Heart left ventricle (tissue), 16 donors: ENCODE measurements around the gene DAD1. TPM values are rescaled to one million over a fixed set of nuclear protein-coding genes. Genes with fewer than 3 reads are reported as not detected.
"Not testable (repeated sequence)": the region's sequence is repeated elsewhere in the genome, so short reads cannot be mapped to it uniquely, and the experiment has no call there.

Experiments used
- ATAC-seq, 4 donors: fragments of 200-7000 bp; cut with Tn5 transposase; one replicate each; pipeline ENCODE4 v1.9.1; 2020 to 2022; ENCODE audit warnings: moderate library complexity in 4 of 4, mild to moderate bottlenecking in 3 of 4, moderate number of reproducible peaks in 1 of 4
- DNase-seq, 5 donors: peaks; one replicate each; pipeline ENCODE4 v3.0.0-alpha.2; 2020
- H3K27ac ChIP-seq, 12 donors: fragments of 200-600 bp; sonication (generic) in 4 of 12; one replicate each; pipeline versions ENCODE4 v1.5.0 to v1.8.0; 2016 to 2022; ENCODE audit warnings: mild to moderate bottlenecking in 2 of 12
- H3K27me3 ChIP-seq, 9 donors: fragments of 200-600 bp; sonication (generic) in 2 of 9; one replicate each; pipeline versions ENCODE4 v1.5.1 to v1.8.0; 2016 to 2022; ENCODE audit warnings: mild to moderate bottlenecking in 3 of 9
- H3K36me3 ChIP-seq, 9 donors: fragments of 200-600 bp; sonication (generic) in 2 of 9; one replicate each; pipeline versions ENCODE4 v1.5.0 to v1.8.0; 2018 to 2022; ENCODE audit warnings: mild to moderate bottlenecking in 2 of 9
- H3K4me1 ChIP-seq, 12 donors: fragments of 200-600 bp; sonication (generic) in 4 of 12; one replicate each; pipeline versions ENCODE4 v1.5.0 to v1.8.0; 2016 to 2022; ENCODE audit warnings: mild to moderate bottlenecking in 3 of 12
- H3K4me3 ChIP-seq, 12 donors: fragments of 200-600 bp; sonication (generic) in 4 of 12; one replicate each; pipeline versions ENCODE4 v1.5.0 to v1.8.0; 2017 to 2022; ENCODE audit warnings: mild to moderate bottlenecking in 9 of 12, moderate library complexity in 4 of 12
- H3K9me3 ChIP-seq, 12 donors: fragments of 200-600 bp; sonication (generic) in 4 of 12; one replicate each; pipeline versions ENCODE4 v1.5.0 to v1.8.0; 2016 to 2022; ENCODE audit warnings: mild to moderate bottlenecking in 1 of 12
- POLR2A ChIP-seq, 2 donors: fragments of 450-650 bp; IDR thresholded peaks; one replicate each; pipeline ENCODE4 v1.6.1; 2017; ENCODE audit warnings: antibody characterized with exemption in 2 of 2, mild to moderate bottlenecking in 2 of 2, moderate library complexity in 2 of 2
- WGBS, 4 donors: extraction: QIAGEN DNeasy Blood & Tissue Kit in 2 of 4; methylation state at CpG; one replicate each; pipeline versions ENCODE4 v1.1.5 to v1.1.7; 2013 to 2018; 5-methylcytosine and 5-hydroxymethylcytosine counted together
- intact Hi-C, 10 donors: fragments of 100-400 bp; cut with DNase I; formaldehyde crosslinking; loops; one replicate each; pipeline versions ENCODE4 v1.11.1 to v1.14.2; 2022
- polyA plus RNA-seq, 2 donors: library from polyadenylated mRNA; stranded (reverse); fragments of 200-250 nt; gene quantifications; one replicate each; pipeline ENCODE4 v1.2.3, GENCODE V29; 2013
- total RNA-seq, 9 donors: library from RNA; depleted of rRNA in 2 of 9; stranded (reverse); fragments of >200 nt in 2 of 9; fragmentation: NEBNext Ultra II Directional in 3 of 9; extraction: Animal tissue kit (Norgen Biotek cat#: 25700) in 3 of 9; gene quantifications; one replicate each; pipeline versions ENCODE4 v1.1.0 to v1.2.4, GENCODE V29; 2016 to 2023
- TF ChIP-seq, protein P1 (sequence below), 12 donors: fragments of 200-600 bp; sonication (generic) in 4 of 12; IDR thresholded peaks; one replicate each; pipeline versions ENCODE4 v1.5.0 to v1.8.0; 2018 to 2022; ENCODE audit warnings: antibody characterized with exemption in 12 of 12, mild to moderate bottlenecking in 5 of 12
- donor health status: ischemic (EF 13 %, LVEDD 7.1; RV severe dilation, severe dysfunction).
- donor health status: healthy with polysubstance abuse.
- donor health status: DM: no; HTN: yes; CAD: no.
- donor health status: DM: no; HTN: no; CAD: no.
- donor health status: ischemic (EF 25% LVEDD 6.9; RV normal size, moderate dysfunction).
- donor health status: ischemic (EF 25% LVEDD 5.7; RV mildly dilated, moderate dysfunction).
- donor health status: healthy.
- donor health status: DM: yes; HTN: yes; CAD: no.
- donor health status: ischemic (EF 35%, LVEDD 5.7; RV mildly dilated, moderate dysfunction).
- donor health status: nonischemic (EF 11% LVEDD 7.7; RV severe dilation, severe dysfunction).
- donor health status: DM: yes; HTN: yes; CAD: no.
- donor health status: PGD.
- donor health status: ischemic (EF 29% LVEDD 5.4; RV normal size, mild dysfunction).
- donor health status: nonischemic (EF 23%, LVEDD 6.1; RV moderate dilation, normal function).

Gene DAD1
- total and polyA plus RNA-seq, 11 donors = 108 to 402 (median 147) TPM

DNA sequence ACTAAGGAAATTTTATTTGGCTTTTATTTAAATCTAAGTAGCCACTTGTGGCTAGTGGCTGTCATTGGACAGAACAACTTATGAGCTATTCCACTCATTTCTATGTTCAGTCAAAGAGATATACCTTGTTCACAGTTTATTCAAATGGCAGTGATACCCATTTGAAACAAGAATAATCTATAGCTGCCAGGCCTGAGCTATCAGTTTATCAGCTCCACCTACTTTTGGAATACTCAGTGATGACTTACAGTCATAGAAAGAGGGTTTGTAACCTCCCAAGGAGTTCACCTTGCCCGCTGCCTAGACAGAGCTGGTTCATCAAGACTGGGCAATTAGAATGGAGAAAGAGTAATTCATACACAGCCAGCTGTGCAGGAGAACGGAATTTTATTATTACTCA lies 4.6 kb upstream of the DAD1 start:
- intact Hi-C loops = loop anchor here in 2 of 10 donors (10.0 kb wide), 2 partner anchors 121 to 171 kb away; partner anchors contain the start of gene OXA1L (in 1 of the 2)
- 74 to 88% (median 84%) methylated on average over 2 of the region's 2 CpGs for WGBS, 4 donors
- Histone ChIP-seq H3K9me3 (no peaks in the 10 kb centered on the region), H3K27ac (no peak overlapping the region), H3K27me3 (peaks cover 0 to 5% (median 0%) of the 10 kb centered on the region in 9 donors), H3K4me3 (no peak overlapping the region), H3K36me3 (no peaks in the 10 kb centered on the region), H3K4me1 (peaks cover 0 to 15% (median 7%) of the 10 kb centered on the region in 12 donors)
- no peak for TF ChIP-seq POLR2A (IDR thresholded peaks at IDR 0.05)
- TF ChIP-seq, protein P1, sequence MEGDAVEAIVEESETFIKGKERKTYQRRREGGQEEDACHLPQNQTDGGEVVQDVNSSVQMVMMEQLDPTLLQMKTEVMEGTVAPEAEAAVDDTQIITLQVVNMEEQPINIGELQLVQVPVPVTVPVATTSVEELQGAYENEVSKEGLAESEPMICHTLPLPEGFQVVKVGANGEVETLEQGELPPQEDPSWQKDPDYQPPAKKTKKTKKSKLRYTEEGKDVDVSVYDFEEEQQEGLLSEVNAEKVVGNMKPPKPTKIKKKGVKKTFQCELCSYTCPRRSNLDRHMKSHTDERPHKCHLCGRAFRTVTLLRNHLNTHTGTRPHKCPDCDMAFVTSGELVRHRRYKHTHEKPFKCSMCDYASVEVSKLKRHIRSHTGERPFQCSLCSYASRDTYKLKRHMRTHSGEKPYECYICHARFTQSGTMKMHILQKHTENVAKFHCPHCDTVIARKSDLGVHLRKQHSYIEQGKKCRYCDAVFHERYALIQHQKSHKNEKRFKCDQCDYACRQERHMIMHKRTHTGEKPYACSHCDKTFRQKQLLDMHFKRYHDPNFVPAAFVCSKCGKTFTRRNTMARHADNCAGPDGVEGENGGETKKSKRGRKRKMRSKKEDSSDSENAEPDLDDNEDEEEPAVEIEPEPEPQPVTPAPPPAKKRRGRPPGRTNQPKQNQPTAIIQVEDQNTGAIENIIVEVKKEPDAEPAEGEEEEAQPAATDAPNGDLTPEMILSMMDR (IDR thresholded peaks at IDR 0.05) = no peak
- no peak for ATAC-seq
- no peak for DNase-seq

DNA sequence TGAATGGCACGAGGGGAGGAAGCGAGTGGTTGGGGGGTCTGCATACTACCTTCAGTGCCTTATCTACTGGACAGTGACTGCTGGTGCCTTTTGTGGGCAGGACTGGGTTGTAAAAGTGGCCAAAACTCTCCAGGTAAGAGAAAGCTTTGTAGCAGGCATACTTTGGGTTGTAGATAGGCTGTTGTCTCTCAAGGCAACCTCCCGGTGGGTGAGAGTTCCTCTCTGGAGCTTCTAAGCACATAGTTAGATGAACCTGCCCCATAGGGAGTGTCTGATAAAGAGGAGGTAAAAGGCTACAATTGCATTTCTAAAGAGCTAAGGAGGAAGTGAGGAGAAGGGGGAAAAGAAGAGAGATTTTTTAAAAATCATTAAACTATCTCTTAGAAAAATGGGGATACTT lies 4.2 kb upstream of the DAD1 start:
- 42 to 50% (median 46%) methylated on average over 3 of the region's 3 CpGs for WGBS, 4 donors
- ATAC-seq (no peak), DNase-seq (no peak)
- intact Hi-C loops = loop anchor here in 2 of 10 donors (10.0 kb wide), 2 partner anchors 122 to 172 kb away; partner anchors contain the start of gene OXA1L (in 1 of the 2)
- TF ChIP-seq, protein P1 (IDR thresholded peaks at IDR 0.05) = no peak
- TF ChIP-seq POLR2A (IDR thresholded peaks at IDR 0.05) = no peak
- H3K27ac ChIP-seq = no peak overlapping the region
- H3K36me3 ChIP-seq = no peaks in the 10 kb centered on the region
- no peak overlapping the region for H3K4me3 ChIP-seq
- H3K9me3 ChIP-seq = no peaks in the 10 kb centered on the region
- peaks cover 0 to 5% (median 0%) of the 10 kb centered on the region in 9 donors for H3K27me3 ChIP-seq
- H3K4me1 ChIP-seq = peaks cover 0 to 20% (median 10%) of the 10 kb centered on the region in 12 donors

DNA sequence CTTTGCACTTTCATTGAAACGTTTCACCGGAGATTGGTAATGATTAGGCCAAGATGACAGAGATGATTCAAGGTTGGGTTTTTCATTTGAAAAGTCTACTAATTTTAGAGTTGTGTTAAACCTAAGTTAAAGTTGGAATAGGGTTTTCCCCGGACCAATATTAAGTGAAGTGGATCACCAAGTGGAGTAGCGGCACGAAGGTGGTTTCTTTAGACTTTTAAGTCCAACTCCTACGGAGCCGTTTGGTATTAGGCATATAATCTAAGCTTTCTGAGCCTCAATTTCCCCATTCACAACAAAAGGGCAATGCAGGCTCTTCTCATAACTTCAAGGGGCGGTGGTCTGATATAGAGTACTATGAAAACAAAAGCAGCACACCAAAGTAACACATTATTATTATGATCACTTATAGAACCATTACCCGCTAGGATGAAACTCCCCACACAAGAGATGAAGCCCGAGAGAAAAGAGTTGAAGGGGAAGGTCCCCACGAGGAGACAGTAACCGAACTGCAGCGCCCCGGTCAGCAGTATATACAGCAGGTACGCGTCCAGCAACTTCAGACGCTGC lies 413 bp downstream of the DAD1 start:
- Histone ChIP-seq H3K9me3 (no peaks in the 10 kb centered on the region), H3K4me3 (peak overlapping the region; percentile 62 to 98 (median 80)), H3K36me3 (peaks cover 0 to 12% (median 0%) of the 10 kb centered on the region in 9 donors), H3K4me1 (peaks cover 0 to 58% (median 48%) of the 10 kb centered on the region in 12 donors), H3K27me3 (no peaks in the 10 kb centered on the region), H3K27ac (peak overlapping the region in 11 of 12 donors; percentile 86 to 94 (median 91))
- DNase-seq (no peak), ATAC-seq (no peak)
- TF ChIP-seq, protein P1 (IDR thresholded peaks at IDR 0.05) = no peak
- TF ChIP-seq POLR2A (IDR thresholded peaks at IDR 0.05) = no peak
- 3 to 4% (median 4%) methylated on average over 17 of the region's 17 CpGs for WGBS, 4 donors
- intact Hi-C loops = loop anchor here in 1 of 10 donors (5.0 kb wide), 1 partner anchor 179 kb away; the partner anchor contains the start of gene OXA1L

DNA sequence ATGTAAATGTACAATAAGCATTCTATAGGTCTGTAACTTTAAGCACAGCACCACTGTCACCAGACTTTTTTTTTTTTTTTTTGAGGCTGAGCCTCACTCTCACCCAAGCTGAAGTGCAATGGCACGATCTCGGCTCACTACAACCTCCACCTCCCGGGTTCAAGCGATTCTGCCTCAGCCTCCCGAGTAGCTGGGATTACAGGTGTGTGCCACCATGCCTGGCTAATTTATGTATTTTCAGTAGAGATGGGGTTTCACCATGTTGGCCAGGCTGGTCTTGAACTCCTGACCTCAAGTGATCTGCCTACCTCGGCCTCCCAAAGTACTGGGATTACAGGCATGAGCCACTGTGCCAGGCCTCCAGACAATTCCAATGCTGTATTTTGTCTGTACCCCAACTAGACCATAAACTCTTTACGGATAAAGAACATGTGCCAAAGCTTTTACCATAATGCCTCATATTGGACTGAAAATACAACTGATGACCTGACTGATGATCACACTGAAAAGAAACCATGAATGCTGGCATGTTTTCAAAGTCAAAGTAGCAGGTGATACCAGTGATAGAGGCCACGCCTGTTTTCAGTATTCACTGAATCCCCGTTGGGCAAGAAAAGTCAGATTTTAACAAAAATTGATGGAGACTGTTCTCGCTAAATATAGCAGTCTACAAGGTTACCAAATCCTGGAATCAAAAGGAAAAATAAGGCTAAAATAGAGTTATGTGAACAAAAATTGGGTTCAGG lies 1.2 kb downstream of the DAD1 start:
- WGBS, 4 donors = 81 to 83% (median 81%) methylated on average over 10 of the region's 10 CpGs
- peaks cover 0 to 19% (median 0%) of the 10 kb centered on the region in 9 donors for H3K36me3 ChIP-seq
- H3K4me3 ChIP-seq = peak overlapping the region; percentile 62 to 98 (median 80)
- DNase-seq, H3K9me3 ChIP-seq, H3K27me3 ChIP-seq, ATAC-seq: not testable (repeated sequence)
- H3K4me1 ChIP-seq = peaks cover 0 to 64% (median 48%) of the 10 kb centered on the region in 12 donors
- peak overlapping the region in 4 of 12 donors; percentile 87 to 91 (median 90) for H3K27ac ChIP-seq
- intact Hi-C loops = loop anchor here in 1 of 10 donors (5.0 kb wide), 1 partner anchor 179 kb away; the partner anchor contains the start of gene OXA1L
